Measurements from ENCODE around the gene TRIM67.

Gene TRIM67

DNA sequence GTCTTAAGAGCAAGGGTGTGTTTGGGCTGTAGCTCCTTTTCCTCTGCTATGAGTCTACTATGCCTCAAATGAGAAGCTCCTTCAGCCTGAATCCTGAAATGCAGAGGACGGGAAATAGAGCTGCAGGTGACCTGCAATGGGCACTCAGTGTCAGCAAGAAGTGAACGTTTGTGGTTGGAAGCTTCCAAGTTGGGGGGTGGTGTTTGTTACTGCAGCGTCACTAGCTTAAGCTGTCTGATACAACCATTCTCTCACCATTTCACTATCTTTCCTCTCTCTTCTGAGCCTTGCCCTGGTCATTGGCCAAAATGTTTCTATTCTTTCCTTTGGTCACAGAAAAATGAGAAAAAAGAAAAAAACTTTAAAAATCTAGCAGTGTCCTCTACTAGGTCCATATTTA lies 19.4 kb downstream of the TRIM67 start:
- POLR2A ChIA-PET: no interaction called here
- TF ChIP-seq, protein P1, sequence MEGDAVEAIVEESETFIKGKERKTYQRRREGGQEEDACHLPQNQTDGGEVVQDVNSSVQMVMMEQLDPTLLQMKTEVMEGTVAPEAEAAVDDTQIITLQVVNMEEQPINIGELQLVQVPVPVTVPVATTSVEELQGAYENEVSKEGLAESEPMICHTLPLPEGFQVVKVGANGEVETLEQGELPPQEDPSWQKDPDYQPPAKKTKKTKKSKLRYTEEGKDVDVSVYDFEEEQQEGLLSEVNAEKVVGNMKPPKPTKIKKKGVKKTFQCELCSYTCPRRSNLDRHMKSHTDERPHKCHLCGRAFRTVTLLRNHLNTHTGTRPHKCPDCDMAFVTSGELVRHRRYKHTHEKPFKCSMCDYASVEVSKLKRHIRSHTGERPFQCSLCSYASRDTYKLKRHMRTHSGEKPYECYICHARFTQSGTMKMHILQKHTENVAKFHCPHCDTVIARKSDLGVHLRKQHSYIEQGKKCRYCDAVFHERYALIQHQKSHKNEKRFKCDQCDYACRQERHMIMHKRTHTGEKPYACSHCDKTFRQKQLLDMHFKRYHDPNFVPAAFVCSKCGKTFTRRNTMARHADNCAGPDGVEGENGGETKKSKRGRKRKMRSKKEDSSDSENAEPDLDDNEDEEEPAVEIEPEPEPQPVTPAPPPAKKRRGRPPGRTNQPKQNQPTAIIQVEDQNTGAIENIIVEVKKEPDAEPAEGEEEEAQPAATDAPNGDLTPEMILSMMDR (IDR thresholded peaks at IDR 0.05; ENCODE audit: control extremely low read depth, extremely low read depth, low read depth, missing control alignments): no peak
- CTCF ChIA-PET: interaction anchor here (0.8 to 2.0 kb wide), 4 partner anchors 8 to 265 kb away, joined by 3 to 7 read pairs (median 4); no protein-coding TSS in a partner anchor
- DNase-seq (ENCODE audit: extremely low spot score): no peak

DNA sequence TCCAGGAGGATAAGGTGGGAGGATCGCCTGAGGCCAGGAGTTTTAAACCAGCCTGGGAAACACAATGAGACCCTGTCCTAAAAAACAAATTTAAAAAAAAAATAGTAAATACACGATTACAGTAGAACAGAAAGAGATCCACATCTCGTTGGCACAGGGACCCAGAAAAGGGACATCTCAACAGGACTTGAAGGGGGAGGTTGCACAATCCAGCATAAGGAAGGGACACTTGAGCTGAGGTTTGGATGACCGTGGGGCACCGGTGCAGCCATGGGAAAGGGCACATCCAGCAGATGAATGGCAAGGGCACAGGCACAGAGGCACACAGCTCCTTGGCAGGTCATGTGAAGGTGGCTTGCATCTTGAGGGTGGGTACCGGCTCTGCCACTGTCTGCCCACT lies 20.5 kb downstream of the TRIM67 start:
- ChIA-PET CTCF (interaction anchor here (0.8 to 2.0 kb wide), 4 partner anchors 9 to 18 kb away, joined by 3 to 7 read pairs (median 4); no protein-coding TSS in a partner anchor), POLR2A (interaction anchor here (0.6 kb wide), 1 partner anchor 1111 kb away, joined by 3 read pairs; no protein-coding TSS in a partner anchor)
- TF ChIP-seq, protein P1 (IDR thresholded peaks at IDR 0.05; ENCODE audit: control extremely low read depth, extremely low read depth, low read depth, missing control alignments): no peak
- DNase-seq (ENCODE audit: extremely low spot score): no peak

- TF ChIP-seq, protein P1 (IDR thresholded peaks at IDR 0.05; ENCODE audit: control extremely low read depth, extremely low read depth, low read depth, missing control alignments): no peak
- no peak for DNase-seq (ENCODE audit: extremely low spot score)
- ChIA-PET POLR2A (no interaction called here), CTCF (interaction anchor here (1.0 to 2.0 kb wide), 2 partner anchors 11 to 17 kb away, joined by 4 to 5 read pairs; no protein-coding TSS in a partner anchor)
Observed at GRCh38 chr1:231183639-231184590, 22.1 kb downstream of the TRIM67 start.

DNA sequence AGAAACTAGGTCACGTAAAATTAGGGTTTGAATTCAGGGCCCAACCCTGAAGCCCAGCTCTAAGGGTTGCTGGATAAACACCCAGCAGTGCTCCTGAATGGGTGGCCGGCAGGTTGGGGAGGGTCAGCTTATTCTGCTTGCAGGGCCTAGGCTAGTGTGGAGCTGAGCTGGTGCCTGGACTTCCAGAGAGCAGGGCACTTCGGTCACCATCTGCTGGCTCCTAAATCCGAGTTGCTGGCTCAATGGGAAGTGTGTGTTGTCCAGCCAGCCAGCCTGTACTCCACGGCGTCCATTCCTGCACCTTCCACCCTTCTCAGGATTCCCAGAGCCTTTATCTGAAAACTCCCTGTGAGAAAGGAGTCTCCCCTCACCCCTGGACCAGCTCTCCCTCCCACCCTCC lies 23.0 kb downstream of the TRIM67 start:
- ChIA-PET CTCF (interaction anchor here (1.0 to 2.0 kb wide), 2 partner anchors 12 to 18 kb away, joined by 4 to 5 read pairs; no protein-coding TSS in a partner anchor), POLR2A (no interaction called here)
- TF ChIP-seq, protein P1 (IDR thresholded peaks at IDR 0.05; ENCODE audit: control extremely low read depth, extremely low read depth, low read depth, missing control alignments): no peak
- no peak for DNase-seq (ENCODE audit: extremely low spot score)

DNA sequence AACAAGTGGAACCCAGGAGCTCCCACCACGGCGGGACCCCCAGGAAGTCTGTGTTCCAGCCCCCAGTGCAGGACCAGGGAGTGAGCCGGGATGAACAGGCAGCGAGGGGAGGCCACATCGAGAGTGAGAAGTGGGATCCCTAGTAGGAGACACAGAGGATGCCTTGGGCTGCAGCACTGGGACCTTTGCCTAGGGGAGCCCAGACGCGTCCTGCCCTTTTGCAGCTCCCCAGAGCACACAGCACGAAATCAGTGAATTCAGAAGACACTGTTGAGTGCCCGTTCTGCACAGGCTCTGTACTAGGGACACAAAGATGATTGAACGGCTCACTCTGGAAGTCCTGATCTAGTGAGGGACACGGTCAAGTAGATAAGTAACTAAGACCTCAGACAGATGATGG lies 23.5 kb downstream of the TRIM67 start:
- TF ChIP-seq, protein P1 (IDR thresholded peaks at IDR 0.05; ENCODE audit: control extremely low read depth, extremely low read depth, low read depth, missing control alignments): no peak
- no peak for DNase-seq (ENCODE audit: extremely low spot score)
- ChIA-PET POLR2A (no interaction called here), CTCF (interaction anchor here (1.0 to 2.0 kb wide), 2 partner anchors 12 to 18 kb away, joined by 4 to 5 read pairs; no protein-coding TSS in a partner anchor)

GRCh38 chr1:231186356-231187115 lies 24.7 kb downstream of the TRIM67 start:
- TF ChIP-seq, protein P1 (IDR thresholded peaks at IDR 0.05; ENCODE audit: control extremely low read depth, extremely low read depth, low read depth, missing control alignments): no peak
- ChIA-PET POLR2A (no interaction called here), CTCF (no interaction called here)
- no peak for DNase-seq (ENCODE audit: extremely low spot score)

Data from GM10248 (cell line).